Suppressor macrophage treated with lipopolysaccharide for 1 hour (primary cell): ENCODE results near the gene TCN2.
"Not testable (repeated sequence)": the region's sequence is repeated elsewhere in the genome, so short reads cannot be mapped to it uniquely, and the experiment has no call there.

Experiments used
- DNase-seq, 3 donors: peaks; one replicate each; pipeline ENCODE4 v3.0.0-alpha.2; 2020 to 2022

TCN2 gene

GRCh38 chr22:30606455-30607299, at the start of gene TCN2:
Gene TCN2, plus strand, starts transcription at chr22:30607174. Its CDS starts 158 bp downstream, at chr22:30607332.
- peak; percentile 87 to 90 (median 88) for DNase-seq

DNA sequence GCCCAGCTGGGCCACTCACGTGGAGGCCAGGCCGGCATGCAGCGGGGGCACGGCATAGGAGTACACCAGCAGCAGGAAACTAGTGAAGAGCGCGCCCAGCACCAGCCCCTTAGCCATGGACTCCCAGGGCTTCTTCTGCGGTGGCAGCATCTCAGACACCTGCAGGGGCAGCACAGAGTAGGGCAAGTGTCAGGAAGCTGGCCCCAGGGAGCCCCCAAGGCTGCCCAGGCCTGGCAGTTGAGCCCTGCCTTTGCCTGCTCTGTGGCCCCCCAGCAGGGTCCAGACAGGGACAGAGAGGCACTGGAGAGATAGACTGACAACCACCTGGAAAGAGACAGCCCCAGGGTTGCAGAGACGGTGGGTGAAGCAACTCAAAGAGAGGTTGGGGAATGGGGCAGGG, 49.7 kb upstream of the TCN2 start:
- no peak for DNase-seq

DNA sequence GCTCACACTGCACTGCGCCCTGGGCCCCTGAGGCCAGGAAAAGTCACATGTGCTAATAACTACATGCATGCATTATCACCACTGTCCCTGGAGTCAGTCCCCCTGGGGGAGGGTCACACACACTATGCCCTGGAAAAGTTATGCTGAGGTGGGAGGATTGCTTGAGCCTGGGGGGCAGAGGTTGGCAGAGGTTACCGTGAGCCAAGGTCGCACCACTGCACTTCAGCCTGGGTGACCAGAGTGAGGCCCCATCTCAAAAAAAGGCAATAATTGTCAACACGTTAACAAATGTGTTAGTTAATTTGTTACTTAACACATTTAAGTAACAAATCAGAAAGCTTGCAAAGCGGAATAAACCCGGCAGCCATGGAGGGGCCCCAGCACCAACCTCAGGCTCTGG, 47.1 kb upstream of the TCN2 start:
- DNase-seq, result no peak

- peak in 2 of 3 donors; percentile 5 to 20 for DNase-seq
These were observed 46.3 kb upstream of the TCN2 start for GRCh38 chr22:30560643-30561202.

GRCh38 chr22:30561402-30562189, 45.4 kb upstream of the TCN2 start:
- DNase-seq, result no peak

DNA sequence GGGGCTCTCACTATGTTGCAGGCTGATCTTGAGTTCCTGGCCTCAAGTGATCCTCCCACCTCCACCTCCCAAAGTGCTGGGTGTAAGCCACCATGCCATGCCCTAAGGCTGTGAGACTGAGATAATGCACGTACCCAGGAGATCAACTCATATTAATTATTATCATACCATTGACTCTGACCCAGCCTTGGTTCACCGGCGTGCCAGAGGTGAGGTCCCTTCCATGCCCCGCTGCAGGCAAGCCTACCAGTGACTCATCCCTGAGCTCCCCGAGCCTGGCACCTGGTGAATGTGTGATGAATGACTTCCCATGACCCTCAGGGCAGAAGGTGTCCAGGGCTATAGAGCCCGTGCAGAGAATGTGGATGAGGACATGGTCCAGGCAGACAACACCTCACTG, 44.6 kb upstream of the TCN2 start:
- DNase-seq, result no peak

- no peak for DNase-seq
These were observed 42.8 kb upstream of the TCN2 start for GRCh38 chr22:30564045-30564760.

- DNase-seq, result no peak
These were observed 42.2 kb upstream of the TCN2 start for GRCh38 chr22:30564761-30565119.

- DNase-seq, result no peak
These were observed 41.6 kb upstream of the TCN2 start for GRCh38 chr22:30565341-30565740.

DNA sequence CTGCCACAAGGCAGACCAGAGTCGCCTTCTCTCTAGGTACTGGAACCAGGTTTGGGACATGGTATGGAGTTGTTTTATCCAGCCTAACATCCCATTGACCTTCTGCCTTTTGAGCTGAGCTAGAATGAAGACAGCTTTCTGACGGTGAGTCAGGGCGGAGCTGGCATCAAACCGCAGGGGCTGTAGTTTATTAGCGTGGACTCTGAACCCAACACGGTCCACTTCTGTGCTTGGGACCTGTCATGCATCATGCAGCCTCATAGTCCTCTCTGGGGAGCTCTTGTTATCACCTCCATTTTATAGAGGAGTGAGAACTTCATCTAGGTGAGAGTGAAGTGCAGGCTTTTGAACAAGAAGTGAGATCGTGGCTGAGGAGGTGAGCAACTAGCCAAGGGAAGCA, 40.8 kb upstream of the TCN2 start:
- DNase-seq, result no peak

DNA sequence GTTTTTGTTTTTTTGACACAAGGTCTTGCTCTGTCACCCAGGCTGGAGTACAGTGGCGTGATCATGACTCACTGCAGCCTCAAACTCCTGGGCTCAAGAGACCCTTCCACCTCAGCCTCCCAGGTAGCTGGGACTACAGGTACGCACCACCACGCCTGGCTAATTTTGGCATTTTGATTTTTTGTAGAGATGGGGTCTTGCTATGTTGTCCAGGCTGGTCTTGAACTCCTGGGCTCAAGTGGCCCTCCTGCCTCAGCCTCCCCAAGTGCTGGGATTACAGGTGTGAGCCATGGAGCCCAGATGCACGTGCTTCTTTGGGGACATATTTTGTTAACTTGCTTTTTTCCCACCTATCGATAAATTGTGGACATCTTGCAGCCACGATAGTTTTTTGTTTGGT, 39.7 kb upstream of the TCN2 start:
- DNase-seq, result not testable (repeated sequence)

DNA sequence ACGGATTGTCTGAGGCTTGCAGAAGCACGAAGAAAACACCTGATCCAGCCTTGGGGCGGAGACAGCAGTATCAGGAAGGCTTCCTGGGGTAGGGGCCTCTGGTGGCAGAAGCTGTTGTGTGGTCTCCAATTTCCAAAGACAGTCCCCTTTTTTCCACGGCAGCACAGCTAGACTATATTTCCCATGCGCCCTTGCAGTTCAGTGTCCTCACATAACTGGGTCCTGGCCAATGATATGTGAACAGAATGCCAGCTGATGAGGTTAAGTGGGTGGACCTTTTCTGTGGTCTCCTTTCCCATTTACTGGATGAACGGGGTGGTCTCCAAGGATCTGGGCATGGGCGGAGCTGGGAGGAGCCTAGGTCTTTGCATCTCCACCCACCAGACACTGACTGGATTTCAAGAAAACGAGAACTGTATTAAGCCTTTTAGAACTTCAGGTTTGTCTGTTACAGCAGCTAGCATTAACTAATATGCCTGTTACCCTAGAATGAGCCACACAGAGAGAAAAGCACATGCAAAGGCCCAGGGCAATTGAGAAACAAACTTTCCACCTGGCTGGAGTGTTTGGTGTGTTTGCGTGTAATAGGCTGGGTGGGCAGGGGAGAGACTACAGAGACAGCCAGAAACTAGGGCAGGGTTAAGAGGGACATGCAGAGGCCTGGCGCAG, 38.7 kb upstream of the TCN2 start:
- no peak for DNase-seq

GRCh38 chr22:30569674-30570202, 37.2 kb upstream of the TCN2 start:
- no peak for DNase-seq

- DNase-seq, result no peak
These were observed 34.8 kb upstream of the TCN2 start for GRCh38 chr22:30572210-30572609.

GRCh38 chr22:30572840-30573593, 34.0 kb upstream of the TCN2 start:
- DNase-seq, result no peak

DNA sequence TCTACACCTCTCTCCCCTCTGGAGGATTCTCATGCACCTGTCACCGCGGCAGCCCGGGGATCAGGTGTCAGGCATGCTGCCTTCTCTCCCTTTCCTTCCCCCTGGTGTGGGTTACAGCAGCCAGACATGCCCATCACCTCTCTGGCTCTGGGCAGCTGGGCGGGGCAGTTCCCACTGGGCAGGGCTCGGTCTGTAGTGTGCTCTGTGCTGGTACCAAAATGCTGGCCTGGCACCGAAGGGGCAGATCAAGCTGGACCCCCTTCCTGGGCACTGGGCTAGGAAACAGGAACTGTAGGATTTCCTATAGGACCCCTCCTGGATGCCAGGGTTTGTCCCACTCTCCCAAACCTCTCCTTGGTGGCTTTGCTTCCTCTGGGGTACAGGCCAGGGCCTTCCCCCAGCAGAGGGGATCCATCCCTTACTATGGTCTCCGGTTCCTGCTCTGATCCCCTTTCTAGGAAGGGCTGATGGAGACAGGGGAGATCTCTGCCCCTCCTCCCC, 33.3 kb upstream of the TCN2 start:
- DNase-seq, result no peak

DNA sequence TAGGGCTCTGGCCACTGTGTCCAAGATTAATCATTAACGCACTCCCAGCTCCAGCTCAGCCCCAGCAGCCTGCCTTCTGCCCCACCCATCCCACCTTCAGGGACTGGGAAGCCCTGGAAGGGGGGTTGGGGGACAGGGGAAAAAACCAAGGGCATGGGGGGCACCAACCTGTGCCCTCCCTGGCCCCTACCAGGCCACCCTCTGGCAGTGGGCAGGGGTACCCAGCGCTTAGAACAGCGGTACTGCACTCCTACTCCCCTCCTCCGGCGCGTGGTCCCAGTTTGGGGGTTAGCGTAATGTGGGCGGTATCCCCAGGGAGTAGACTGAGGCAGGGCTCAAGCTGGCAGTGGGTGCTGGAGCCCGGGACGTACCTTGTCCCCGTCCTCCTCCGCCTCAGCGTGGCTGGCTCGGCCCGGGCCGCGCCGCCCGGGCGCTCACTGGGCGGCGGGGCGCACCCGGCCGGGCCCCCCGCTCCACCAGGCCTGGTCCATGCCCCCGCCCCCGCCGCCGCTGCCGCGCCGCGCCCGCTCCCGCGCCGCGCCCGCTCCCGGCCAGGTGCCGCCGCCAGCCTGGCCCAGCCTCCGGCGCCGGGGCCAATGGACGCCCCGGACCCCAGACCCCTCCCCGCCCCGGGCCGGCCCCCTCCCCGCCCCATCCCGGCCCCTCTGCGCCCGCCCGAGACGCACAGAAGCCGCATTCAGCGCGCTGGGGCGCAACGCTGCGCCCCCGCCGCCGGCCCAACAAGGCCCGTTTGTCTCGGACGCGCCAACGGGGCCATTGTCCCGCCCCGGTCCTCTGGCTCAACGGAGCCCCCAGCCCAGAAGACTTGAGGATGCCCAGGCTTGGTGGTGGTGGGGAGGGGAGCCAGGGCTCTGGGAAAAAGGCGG, 32.6 kb upstream of the TCN2 start, which contains the start of gene GAL3ST1:
GAL3ST1 (minus strand) TSS at position 571 of the 887 bp plus-strand sequence. CDS start 17,273 bp downstream, outside the sequence.
- DNase-seq, result no peak

- DNase-seq, result no peak
These were observed 31.8 kb upstream of the TCN2 start for GRCh38 chr22:30574997-30575671.

DNA sequence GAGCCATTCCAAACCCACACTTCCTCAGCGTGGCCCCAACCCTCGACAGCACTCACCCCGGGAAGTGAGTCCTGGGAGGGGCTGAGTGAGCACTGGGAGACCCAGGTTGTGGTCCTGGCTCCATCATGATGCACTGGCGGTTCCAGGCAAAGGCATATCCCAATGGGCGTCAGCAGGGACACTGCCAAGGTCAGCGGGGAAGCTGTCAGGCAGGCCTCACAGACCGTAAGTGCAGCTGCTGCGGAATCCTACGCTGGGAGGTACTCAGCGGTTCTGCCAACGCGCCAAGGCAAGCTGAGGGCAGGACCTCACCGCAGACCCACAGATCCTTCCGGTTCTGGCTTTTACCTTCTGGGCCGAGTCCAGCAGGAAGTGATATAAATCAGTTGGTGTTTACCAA, 31.1 kb upstream of the TCN2 start:
- no peak for DNase-seq

DNA sequence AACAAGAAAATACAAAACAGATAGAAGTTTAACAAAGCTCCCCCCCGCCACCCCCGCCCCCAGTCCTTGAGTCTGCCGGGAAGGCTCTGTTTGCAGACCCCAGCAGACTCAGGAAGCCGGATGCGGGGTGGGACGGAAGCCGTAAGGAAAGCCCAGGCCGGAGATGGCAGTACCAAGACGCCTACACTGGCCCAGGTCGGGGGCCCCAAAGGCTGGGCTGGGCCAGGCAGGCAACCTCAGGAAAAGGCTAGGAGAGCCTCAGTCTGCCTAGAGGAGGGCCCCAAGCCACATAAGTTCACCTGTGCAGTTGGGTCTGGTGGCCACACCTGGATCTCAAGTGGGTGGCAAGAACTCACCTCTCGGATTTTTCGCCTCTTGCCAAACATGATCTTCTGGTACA, 28.5 kb upstream of the TCN2 start:
- DNase-seq, result no peak
